ENCODE results near the gene PCED1B. TPM values are rescaled to one million over a fixed set of nuclear protein-coding genes. Genes with fewer than 3 reads are reported as not detected.
"Not testable (repeated sequence)": the region's sequence is repeated elsewhere in the genome, so short reads cannot be mapped to it uniquely, and the experiment has no call there.

Gene PCED1B
- total RNA-seq, 6 donors from 2014 or later: 4.6 to 53.4 (median 11.7) TPM

DNA sequence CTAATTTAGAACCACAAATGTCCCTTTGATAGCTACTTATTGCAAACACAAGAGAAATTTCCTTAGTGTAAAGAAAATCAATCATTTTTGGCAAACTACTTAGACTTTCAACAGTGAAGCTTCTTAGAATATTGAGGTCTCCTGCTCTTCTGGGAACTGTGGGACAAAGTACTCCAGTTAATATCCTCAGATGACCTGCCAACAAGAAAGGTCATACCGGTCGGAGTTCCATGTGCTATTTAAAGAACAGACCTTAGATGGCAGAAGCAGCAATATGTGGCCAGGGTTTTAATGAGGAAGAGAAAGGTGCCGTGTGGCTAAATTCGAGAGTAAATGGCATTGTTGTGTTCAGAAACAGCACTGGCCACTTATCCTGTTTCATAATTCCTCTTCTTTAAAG is 115.1 kb downstream of the PCED1B start:
- Histone ChIP-seq H3K27ac (no peak overlapping the region), H3K4me1 (peaks cover 10 to 32% (median 16%) of the 10 kb centered on the region in 4 donors), H3K27me3 (no peaks in the 10 kb centered on the region), H3K36me3 (no peaks in the 10 kb centered on the region), H3K4me3 (no peak overlapping the region), H3K9me3 (no peaks in the 10 kb centered on the region)
- no peak for ATAC-seq (ENCODE audit: low FRiP score in 2 of 2)
- 29 to 42% methylated on average over 4 of the region's 4 CpGs for WGBS, 2 donors
- no peak for DNase-seq
- TF ChIP-seq EP300 (IDR thresholded peaks at IDR 0.05): no peak
- TF ChIP-seq POLR2A (IDR thresholded peaks at IDR 0.05): no peak
- TF ChIP-seq, protein P1, sequence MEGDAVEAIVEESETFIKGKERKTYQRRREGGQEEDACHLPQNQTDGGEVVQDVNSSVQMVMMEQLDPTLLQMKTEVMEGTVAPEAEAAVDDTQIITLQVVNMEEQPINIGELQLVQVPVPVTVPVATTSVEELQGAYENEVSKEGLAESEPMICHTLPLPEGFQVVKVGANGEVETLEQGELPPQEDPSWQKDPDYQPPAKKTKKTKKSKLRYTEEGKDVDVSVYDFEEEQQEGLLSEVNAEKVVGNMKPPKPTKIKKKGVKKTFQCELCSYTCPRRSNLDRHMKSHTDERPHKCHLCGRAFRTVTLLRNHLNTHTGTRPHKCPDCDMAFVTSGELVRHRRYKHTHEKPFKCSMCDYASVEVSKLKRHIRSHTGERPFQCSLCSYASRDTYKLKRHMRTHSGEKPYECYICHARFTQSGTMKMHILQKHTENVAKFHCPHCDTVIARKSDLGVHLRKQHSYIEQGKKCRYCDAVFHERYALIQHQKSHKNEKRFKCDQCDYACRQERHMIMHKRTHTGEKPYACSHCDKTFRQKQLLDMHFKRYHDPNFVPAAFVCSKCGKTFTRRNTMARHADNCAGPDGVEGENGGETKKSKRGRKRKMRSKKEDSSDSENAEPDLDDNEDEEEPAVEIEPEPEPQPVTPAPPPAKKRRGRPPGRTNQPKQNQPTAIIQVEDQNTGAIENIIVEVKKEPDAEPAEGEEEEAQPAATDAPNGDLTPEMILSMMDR (IDR thresholded peaks at IDR 0.05): no peak
- no peak for TF ChIP-seq POLR2AphosphoS5 (IDR thresholded peaks at IDR 0.05)

DNA sequence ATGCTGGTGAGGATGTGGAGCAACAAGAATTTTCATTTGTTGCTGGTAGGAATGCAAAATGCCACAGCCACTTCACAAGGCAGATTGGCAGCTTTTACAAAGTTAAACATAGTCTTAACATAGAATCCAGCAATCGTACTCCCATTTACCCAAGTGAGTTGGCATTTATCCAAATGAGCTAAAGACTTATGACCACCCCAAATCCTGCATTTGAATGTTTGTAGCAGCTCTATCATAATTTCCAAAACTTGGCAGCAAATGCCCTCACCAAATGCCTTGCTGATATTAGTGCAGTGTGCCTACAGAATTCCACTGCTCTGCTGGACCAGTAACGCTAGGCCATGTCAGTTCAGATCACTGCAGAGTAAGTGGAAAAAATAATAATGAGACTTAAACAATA is 121.0 kb downstream of the PCED1B start:
- Histone ChIP-seq H3K9me3 (no peaks in the 10 kb centered on the region), H3K27ac (no peak overlapping the region), H3K4me3 (no peak overlapping the region), H3K27me3 (no peaks in the 10 kb centered on the region), H3K4me1 (no peaks in the 10 kb centered on the region), H3K36me3 (no peaks in the 10 kb centered on the region)
- TF ChIP-seq POLR2AphosphoS5 (IDR thresholded peaks at IDR 0.05): no peak
- no peak for TF ChIP-seq POLR2A (IDR thresholded peaks at IDR 0.05)
- TF ChIP-seq EP300 (IDR thresholded peaks at IDR 0.05): no peak
- TF ChIP-seq, protein P1 (IDR thresholded peaks at IDR 0.05): no peak
- 67 to 71% methylated on average over 2 of the region's 2 CpGs for WGBS, 2 donors
- DNase-seq: no peak
- no peak for ATAC-seq (ENCODE audit: low FRiP score in 2 of 2)

DNA sequence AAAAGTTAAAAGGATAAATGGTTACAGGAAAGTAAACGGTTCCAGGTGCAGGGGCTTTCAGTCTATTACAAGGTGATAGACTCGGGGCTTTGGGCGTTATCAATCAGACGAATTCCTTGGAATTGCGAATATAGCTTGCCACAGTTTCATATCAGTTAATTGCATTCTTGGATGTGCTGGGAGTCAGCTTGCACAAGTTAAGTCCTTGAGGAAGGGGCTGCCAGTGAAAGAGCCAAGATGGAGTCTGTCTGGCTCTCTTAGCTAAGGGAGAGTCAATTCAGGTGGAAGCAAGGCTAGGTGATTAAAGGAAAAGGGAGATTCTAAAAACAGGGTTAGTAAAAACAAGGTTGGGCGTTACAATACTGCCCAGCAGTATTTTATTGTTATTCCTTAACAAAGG is 121.8 kb downstream of the PCED1B start:
- H3K36me3 ChIP-seq; H3K4me1 ChIP-seq; ATAC-seq (ENCODE audit: low FRiP score in 2 of 2); H3K27me3 ChIP-seq; H3K27ac ChIP-seq; H3K4me3 ChIP-seq; H3K9me3 ChIP-seq; DNase-seq: not testable (repeated sequence)
- WGBS, 2 donors: 92 to 93% methylated on average over 6 of the region's 6 CpGs

DNA sequence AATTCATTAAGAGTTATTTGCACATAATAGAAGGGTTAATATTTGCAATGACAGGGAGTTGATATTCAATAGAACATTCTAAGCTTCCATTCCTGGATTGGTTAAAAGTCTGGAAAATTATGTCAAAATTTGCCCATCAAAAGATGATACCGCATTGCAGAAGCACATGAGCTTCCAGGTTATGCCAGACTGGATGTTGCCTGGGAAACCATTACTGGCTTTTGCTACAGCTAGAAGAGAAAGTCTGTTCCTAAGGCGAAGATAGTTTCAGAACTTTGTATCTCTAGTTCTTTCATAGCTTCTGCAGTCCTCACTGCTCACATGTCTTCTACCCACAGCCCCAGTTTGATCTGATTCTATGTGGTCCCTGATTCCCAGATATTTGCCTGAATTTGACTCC is 122.8 kb downstream of the PCED1B start:
- Histone ChIP-seq H3K36me3 (no peaks in the 10 kb centered on the region), H3K4me3 (no peak overlapping the region), H3K27me3 (no peaks in the 10 kb centered on the region), H3K27ac (no peak overlapping the region), H3K4me1 (peaks cover 5 to 9% (median 6%) of the 10 kb centered on the region in 4 donors), H3K9me3 (no peaks in the 10 kb centered on the region)
- ATAC-seq (ENCODE audit: low FRiP score in 2 of 2): no peak
- WGBS, 2 donors: 90 to 100% methylated on average over 2 of the region's 2 CpGs
- DNase-seq: no peak
- no peak for TF ChIP-seq EP300 (IDR thresholded peaks at IDR 0.05)
- TF ChIP-seq, protein P1 (IDR thresholded peaks at IDR 0.05): no peak
- TF ChIP-seq POLR2A (IDR thresholded peaks at IDR 0.05): no peak
- no peak for TF ChIP-seq POLR2AphosphoS5 (IDR thresholded peaks at IDR 0.05)

DNA sequence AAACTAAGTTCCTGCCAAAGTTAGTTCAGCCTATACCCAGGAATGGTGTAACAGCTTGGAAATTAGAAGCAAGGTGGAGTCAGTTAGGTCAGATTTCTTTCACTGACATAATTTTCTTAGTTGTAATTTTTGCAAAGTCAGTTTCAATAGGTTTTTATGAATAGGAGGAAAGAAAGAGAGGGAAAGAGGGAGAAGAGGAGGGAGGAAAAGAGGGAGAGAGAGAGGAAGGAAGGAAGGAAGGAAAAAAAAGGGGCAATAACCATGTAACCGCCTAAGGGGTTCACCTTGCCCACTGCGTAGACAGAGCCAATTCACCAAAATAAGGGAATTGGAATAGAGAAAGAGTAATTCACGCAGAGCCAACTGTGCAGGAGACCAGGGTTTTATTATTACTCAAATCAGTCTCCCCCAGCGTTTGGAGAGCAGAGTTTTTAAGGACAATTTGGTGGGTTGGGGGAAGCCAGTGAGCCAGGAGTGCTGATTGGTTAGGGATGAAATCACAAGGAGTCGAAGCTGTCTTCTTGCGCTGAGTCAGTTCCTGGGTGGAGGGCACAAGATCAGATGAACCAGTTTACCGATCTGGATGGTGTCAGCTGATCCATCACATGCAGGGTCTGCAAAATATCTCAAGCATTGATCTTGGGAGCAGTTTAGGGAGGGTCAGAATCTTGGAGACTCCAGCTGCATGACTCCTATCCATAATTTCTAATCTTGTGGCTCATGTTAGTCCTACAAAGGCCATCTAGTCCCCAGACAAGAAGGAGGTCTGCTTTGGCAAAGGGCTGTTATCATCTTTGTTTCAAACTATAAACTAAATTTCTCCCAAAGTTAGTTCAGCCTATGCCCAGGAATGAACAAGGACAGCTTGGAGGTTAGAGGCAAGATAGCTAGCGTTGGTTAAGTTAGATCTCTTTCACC is 126.4 kb downstream of the PCED1B start:
- H3K27ac ChIP-seq: peak overlapping the region in 1 of 4 donors; percentile 61
- no peaks in the 10 kb centered on the region for H3K36me3 ChIP-seq
- no peak overlapping the region for H3K4me3 ChIP-seq
- H3K9me3 ChIP-seq: no peaks in the 10 kb centered on the region
- peaks cover 9 to 23% (median 18%) of the 10 kb centered on the region in 4 donors for H3K4me1 ChIP-seq
- ATAC-seq (ENCODE audit: low FRiP score in 2 of 2) (no peak), DNase-seq (no peak)
- no peaks in the 10 kb centered on the region for H3K27me3 ChIP-seq
- 74 to 76% methylated on average over 8 of the region's 8 CpGs for WGBS, 2 donors
- TF ChIP-seq POLR2AphosphoS5 (IDR thresholded peaks at IDR 0.05): no peak

Data from upper lobe of left lung (tissue), 6 donors.